SK-N-SH treated with all-trans-retinoic acid at 6 μM for 48 hours (cell line): Measurements from ENCODE around the gene TNFRSF13B.

Experiments
- TCF4 ChIP-seq: fragments of 250-450 bp; sonication (Bioruptor Pico); IDR thresholded peaks from 2 replicates; pipeline ENCODE4 v1.8.0; 2021; ENCODE audit warnings: mild to moderate bottlenecking, moderate library complexity, borderline replicate concordance
- ZC3H10 ChIP-seq: fragments of 250-450 bp; sonication (Bioruptor Pico); IDR thresholded peaks from 2 replicates; pipeline ENCODE4 v1.5.1; 2021; ENCODE audit warnings: mild to moderate bottlenecking, moderate library complexity
- ZNF70 ChIP-seq: fragments of 450-650 bp; formaldehyde crosslinking; IDR thresholded peaks from 2 replicates; pipeline ENCODE4 v1.5.0; 2020; ENCODE audit warnings: mild to moderate bottlenecking, moderate library complexity
- TF ChIP-seq, protein P1 (sequence below): fragments of 250-450 bp; sonication (Bioruptor Pico); IDR thresholded peaks from 2 replicates; pipeline ENCODE4 v1.8.0; 2020; ENCODE audit warnings: mild to moderate bottlenecking, moderate library complexity, borderline replicate concordance
- TF ChIP-seq, protein P2 (sequence below): fragments of 250-450 bp; sonication (Bioruptor Pico); IDR thresholded peaks from 2 replicates; pipeline ENCODE4 v1.8.0; 2021; ENCODE audit warnings: low read depth, mild to moderate bottlenecking, moderate library complexity, borderline replicate concordance

DNA sequence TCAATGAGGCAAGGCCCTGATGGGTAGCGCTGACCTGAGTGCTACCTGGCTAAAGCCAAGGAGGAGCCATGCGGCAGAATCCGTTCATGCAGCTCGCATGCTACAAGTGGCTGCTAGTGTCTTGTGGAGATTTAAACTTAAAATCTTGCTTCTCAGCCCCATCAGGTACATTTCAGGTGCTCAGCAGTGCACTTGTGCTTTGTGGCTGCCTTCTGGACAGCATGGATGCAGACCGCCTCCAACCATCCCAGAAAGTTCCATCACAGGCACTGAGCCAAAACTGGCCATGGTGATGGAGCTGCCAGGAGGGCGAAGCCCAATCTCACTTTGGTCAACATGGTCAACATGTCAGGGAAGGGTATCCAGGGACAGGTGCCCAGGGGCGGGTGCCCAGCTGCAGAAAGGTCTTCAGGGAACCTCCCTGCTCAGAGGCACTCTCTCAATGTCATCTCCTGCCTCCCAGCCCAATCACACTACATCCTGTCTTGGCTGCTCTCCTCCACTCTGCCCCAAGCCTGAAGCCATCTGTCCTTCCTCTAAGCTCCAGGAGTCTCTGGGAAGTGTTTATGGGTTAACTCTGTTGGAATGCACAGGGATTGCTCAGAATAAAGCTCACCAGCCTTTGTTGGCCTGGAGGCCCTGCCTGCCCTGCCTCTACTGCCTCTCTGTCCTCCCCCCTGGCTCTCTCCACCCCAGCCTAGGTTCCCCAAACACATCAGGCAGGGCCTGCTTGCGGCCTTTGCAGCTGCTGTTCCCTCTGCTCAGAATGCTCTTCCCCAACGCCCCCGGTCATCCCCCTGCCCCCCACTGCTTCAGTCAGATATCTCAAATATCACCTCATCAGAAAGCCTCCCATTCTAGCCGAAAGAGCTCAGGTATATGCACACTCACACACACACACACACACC is 18.3 kb upstream of the TNFRSF13B start:
- TF ChIP-seq TCF4 (CRISPR knock-in tag) (no peak), ZC3H10 (CRISPR knock-in tag) (no peak), ZNF70 (CRISPR knock-in tag) (no peak)
- TF ChIP-seq, protein P1, sequence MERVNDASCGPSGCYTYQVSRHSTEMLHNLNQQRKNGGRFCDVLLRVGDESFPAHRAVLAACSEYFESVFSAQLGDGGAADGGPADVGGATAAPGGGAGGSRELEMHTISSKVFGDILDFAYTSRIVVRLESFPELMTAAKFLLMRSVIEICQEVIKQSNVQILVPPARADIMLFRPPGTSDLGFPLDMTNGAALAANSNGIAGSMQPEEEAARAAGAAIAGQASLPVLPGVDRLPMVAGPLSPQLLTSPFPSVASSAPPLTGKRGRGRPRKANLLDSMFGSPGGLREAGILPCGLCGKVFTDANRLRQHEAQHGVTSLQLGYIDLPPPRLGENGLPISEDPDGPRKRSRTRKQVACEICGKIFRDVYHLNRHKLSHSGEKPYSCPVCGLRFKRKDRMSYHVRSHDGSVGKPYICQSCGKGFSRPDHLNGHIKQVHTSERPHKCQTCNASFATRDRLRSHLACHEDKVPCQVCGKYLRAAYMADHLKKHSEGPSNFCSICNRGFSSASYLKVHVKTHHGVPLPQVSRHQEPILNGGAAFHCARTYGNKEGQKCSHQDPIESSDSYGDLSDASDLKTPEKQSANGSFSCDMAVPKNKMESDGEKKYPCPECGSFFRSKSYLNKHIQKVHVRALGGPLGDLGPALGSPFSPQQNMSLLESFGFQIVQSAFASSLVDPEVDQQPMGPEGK (CRISPR knock-in tag), result no peak
- TF ChIP-seq, protein P2, sequence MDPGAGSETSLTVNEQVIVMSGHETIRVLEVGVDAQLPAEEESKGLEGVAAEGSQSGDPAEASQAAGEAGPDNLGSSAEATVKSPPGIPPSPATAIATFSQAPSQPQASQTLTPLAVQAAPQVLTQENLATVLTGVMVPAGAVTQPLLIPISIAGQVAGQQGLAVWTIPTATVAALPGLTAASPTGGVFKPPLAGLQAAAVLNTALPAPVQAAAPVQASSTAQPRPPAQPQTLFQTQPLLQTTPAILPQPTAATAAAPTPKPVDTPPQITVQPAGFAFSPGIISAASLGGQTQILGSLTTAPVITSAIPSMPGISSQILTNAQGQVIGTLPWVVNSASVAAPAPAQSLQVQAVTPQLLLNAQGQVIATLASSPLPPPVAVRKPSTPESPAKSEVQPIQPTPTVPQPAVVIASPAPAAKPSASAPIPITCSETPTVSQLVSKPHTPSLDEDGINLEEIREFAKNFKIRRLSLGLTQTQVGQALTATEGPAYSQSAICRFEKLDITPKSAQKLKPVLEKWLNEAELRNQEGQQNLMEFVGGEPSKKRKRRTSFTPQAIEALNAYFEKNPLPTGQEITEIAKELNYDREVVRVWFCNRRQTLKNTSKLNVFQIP, result no peak
